GM19035 (cell line): ENCODE data around the gene MMADHC.

Source experiments
- ATAC-seq: cut with Tn5 transposase; IDR thresholded peaks from one replicate; pipeline ENCODE4 v1.9.1; 2021; ENCODE audit not compliant: unreplicated experiment

The MMADHC gene

GRCh38 chr2:149559341-149560068 is 28.1 kb downstream of the MMADHC start:
- ATAC-seq, result no peak

- ATAC-seq, result no peak
Measured at GRCh38 chr2:149556452-149556851, 31.1 kb downstream of the MMADHC start.

GRCh38 chr2:149552830-149553229 is 34.7 kb downstream of the MMADHC start:
- no peak for ATAC-seq

GRCh38 chr2:149552226-149552625 is 35.3 kb downstream of the MMADHC start:
- ATAC-seq, result no peak

- ATAC-seq, result no peak
Measured at GRCh38 chr2:149544692-149545091, 42.9 kb downstream of the MMADHC start.

GRCh38 chr2:149543845-149544244 is 43.7 kb downstream of the MMADHC start:
- ATAC-seq, result no peak

- ATAC-seq, result no peak
Measured at GRCh38 chr2:149540138-149540537, 47.4 kb downstream of the MMADHC start.

- no peak for ATAC-seq
Measured at GRCh38 chr2:149538138-149538833, 49.3 kb downstream of the MMADHC start.

- ATAC-seq, result no peak
Measured at GRCh38 chr2:149537092-149537726, 50.4 kb downstream of the MMADHC start.

- ATAC-seq, result no peak
Measured at GRCh38 chr2:149536649-149537048, 50.9 kb downstream of the MMADHC start.

- ATAC-seq, result no peak
Measured at GRCh38 chr2:149534674-149535073, 52.9 kb downstream of the MMADHC start.

- no peak for ATAC-seq
Measured at GRCh38 chr2:149528983-149529382, 58.6 kb downstream of the MMADHC start.

GRCh38 chr2:149527998-149528755 is 59.4 kb downstream of the MMADHC start:
- ATAC-seq, result no peak

GRCh38 chr2:149526689-149527088 is 60.9 kb downstream of the MMADHC start:
- ATAC-seq, result no peak

- ATAC-seq, result no peak
Measured at GRCh38 chr2:149525323-149525722, 62.3 kb downstream of the MMADHC start.
